OCI-LY3 (cell line): ENCODE measurements around the gene UBE3B.
"Not testable (repeated sequence)": the region's sequence is repeated elsewhere in the genome, so short reads cannot be mapped to it uniquely, and the experiment has no call there.

ENCODE experiments used
- H2AFZ ChIP-seq: fragments of 200-600, 300-600 bp; shearing (Covaris generic); 2 replicates; pipeline ENCODE4 v1.6.0; 2014; ENCODE audit warnings: antibody characterized with exemption, low read depth, low read length
- H3K27ac ChIP-seq: fragments of 200-600, 300-600 bp; sonication (generic); 2 replicates; pipeline ENCODE4 v1.5.1; 2014; ENCODE audit warnings: mild to moderate bottlenecking, low read length, moderate library complexity, mixed read lengths
- H3K27me3 ChIP-seq: fragments of 200-600, 300-600 bp; sonication (generic); 2 replicates; pipeline ENCODE4 v1.6.1; 2014; ENCODE audit warnings: low read depth, low read length, mixed read lengths
- H3K36me3 ChIP-seq: fragments of 200-600, 300-600 bp; sonication (generic); replicated peaks from 2 replicates; pipeline ENCODE3; 2014; ENCODE audit warnings: low read depth, low read length, mixed read lengths
- H3K4me1 ChIP-seq: fragments of 300-600, 200-600 bp; sonication (generic); 2 replicates; pipeline ENCODE4 v1.6.1; 2014; ENCODE audit warnings: low read length, mixed read lengths
- H3K4me2 ChIP-seq: fragments of 200-600, 300-600 bp; sonication (generic); 2 replicates; pipeline ENCODE4 v1.6.1; 2014; ENCODE audit warnings: low read length, mixed read lengths
- H3K4me3 ChIP-seq: fragments of 300-600, 200-600 bp; sonication (generic); 2 replicates; pipeline ENCODE4 v1.5.1; 2014; ENCODE audit warnings: antibody characterized with exemption, mild to moderate bottlenecking, low read length, moderate library complexity
- H3K79me2 ChIP-seq: fragments of 300-600, 200-600 bp; shearing (Covaris generic); 2 replicates; pipeline ENCODE4 v1.6.1; 2014; ENCODE audit warnings: mild to moderate bottlenecking, low read length, mixed read lengths
- H3K9ac ChIP-seq: fragments of 300-600, 200-600 bp; shearing (Covaris generic); 2 replicates; pipeline ENCODE4 v1.6.0; 2014; ENCODE audit warnings: mild to moderate bottlenecking, low read length, moderate library complexity
- H3K9me3 ChIP-seq: fragments of 200-600, 300-600 bp; shearing (Covaris generic); 2 replicates; pipeline ENCODE4 v1.6.1; 2014; ENCODE audit warnings: low read length, mixed read lengths; ENCODE audit not compliant: insufficient read depth
- H4K20me1 ChIP-seq: fragments of 200-600, 300-600 bp; sonication (generic); 2 replicates; pipeline ENCODE4 v1.6.1; 2016; ENCODE audit warnings: low read length, mixed read lengths; ENCODE audit not compliant: insufficient read depth
- CTCF ChIP-seq: fragments of 200-600, 300-600 bp; sonication (generic); IDR thresholded peaks from 2 replicates; pipeline ENCODE4 v1.5.1; 2014; ENCODE audit warnings: antibody characterized with exemption, low read length, low read depth
- EZH2phosphoT487 ChIP-seq: fragments of 200-600 bp; shearing (Covaris generic); IDR thresholded peaks from 2 replicates; pipeline ENCODE4 v1.6.1; 2018; ENCODE audit warnings: antibody characterized with exemption, mixed run types, low read depth

The UBE3B gene

GRCh38 chr12:109435428-109436187 is 41.8 kb upstream of the UBE3B start:
- Histone ChIP-seq H3K4me2 (no peak overlapping the region), H3K4me3 (no peak overlapping the region), H3K36me3 (no peaks in the 10 kb centered on the region), H3K79me2 (no peaks in the 10 kb centered on the region), H4K20me1 (no peaks in the 10 kb centered on the region), H2AFZ (no peak overlapping the region), H3K27ac (no peak overlapping the region), H3K4me1 (peaks cover 2% of the 10 kb centered on the region; the same call in 1 of the 2 replicates), H3K9me3 (no peaks in the 10 kb centered on the region), H3K9ac (no peak overlapping the region), H3K27me3 (no peaks in the 10 kb centered on the region)
- no peak for TF ChIP-seq CTCF
- TF ChIP-seq EZH2phosphoT487 = no peak

GRCh38 chr12:109436188-109436560 is 41.3 kb upstream of the UBE3B start:
- no peak for TF ChIP-seq CTCF
- no peak for TF ChIP-seq EZH2phosphoT487
- no peaks in the 10 kb centered on the region for H3K27me3 ChIP-seq
- H3K4me3 ChIP-seq = no peak overlapping the region
- H4K20me1 ChIP-seq = no peaks in the 10 kb centered on the region
- H3K4me2 ChIP-seq = no peak overlapping the region
- H3K9ac ChIP-seq = no peak overlapping the region
- H3K4me1 ChIP-seq = peaks cover 2% of the 10 kb centered on the region; the same call in 1 of the 2 replicates
- no peaks in the 10 kb centered on the region for H3K36me3 ChIP-seq
- no peaks in the 10 kb centered on the region for H3K9me3 ChIP-seq
- H3K79me2 ChIP-seq = no peaks in the 10 kb centered on the region
- H3K27ac ChIP-seq = no peak overlapping the region
- no peak overlapping the region for H2AFZ ChIP-seq

- Histone ChIP-seq H3K4me3 (no peak overlapping the region), H3K4me1 (no peaks in the 10 kb centered on the region), H2AFZ (no peak overlapping the region), H3K9ac (no peak overlapping the region), H3K9me3 (no peaks in the 10 kb centered on the region), H3K4me2 (no peak overlapping the region), H3K79me2 (no peaks in the 10 kb centered on the region), H4K20me1 (no peaks in the 10 kb centered on the region), H3K36me3 (no peaks in the 10 kb centered on the region), H3K27me3 (no peaks in the 10 kb centered on the region), H3K27ac (no peak overlapping the region)
- TF ChIP-seq CTCF (no peak), EZH2phosphoT487 (no peak)
Measured at GRCh38 chr12:109439181-109439580, 38.3 kb upstream of the UBE3B start.

- not testable (repeated sequence) for H3K9ac ChIP-seq, H3K4me3 ChIP-seq, H3K9me3 ChIP-seq, H4K20me1 ChIP-seq, H3K79me2 ChIP-seq, H3K4me1 ChIP-seq, H3K27me3 ChIP-seq, H3K36me3 ChIP-seq, H3K27ac ChIP-seq, H3K4me2 ChIP-seq, H2AFZ ChIP-seq
Measured at GRCh38 chr12:109439951-109440350, 37.5 kb upstream of the UBE3B start.
